GM21515 (cell line): ENCODE data around the gene TRAF4.
"Not testable (repeated sequence)": the region's sequence is repeated elsewhere in the genome, so short reads cannot be mapped to it uniquely, and the experiment has no call there.

Source experiments
- ATAC-seq: cut with Tn5 transposase; IDR thresholded peaks from one replicate; pipeline ENCODE4 v1.9.1; 2021; ENCODE audit not compliant: unreplicated experiment

The TRAF4 gene

GRCh38 chr17:28728364-28729200 is 15.2 kb upstream of the TRAF4 start, which contains the start of gene NEK8:
Gene NEK8 (plus strand): TSS chr17:28728788. CDS start chr17:28728814, 26 bp downstream.
- ATAC-seq: peak; percentile 37

GRCh38 chr17:28729950-28730330 is 13.9 kb upstream of the TRAF4 start:
- ATAC-seq: no peak

- ATAC-seq: no peak
Measured at GRCh38 chr17:28733346-28733745, 10.5 kb upstream of the TRAF4 start.

- ATAC-seq: no peak
Measured at GRCh38 chr17:28734712-28735241, 9.0 kb upstream of the TRAF4 start.

- no peak for ATAC-seq
Measured at GRCh38 chr17:28735242-28735722, 8.5 kb upstream of the TRAF4 start.

- ATAC-seq: not testable (repeated sequence)
Measured at GRCh38 chr17:28735913-28736769, 7.7 kb upstream of the TRAF4 start.

GRCh38 chr17:28737316-28737715 is 6.5 kb upstream of the TRAF4 start:
- no peak for ATAC-seq

GRCh38 chr17:28737770-28738679 is 5.8 kb upstream of the TRAF4 start:
- ATAC-seq: peak; percentile 57

GRCh38 chr17:28738680-28739384 is 5.0 kb upstream of the TRAF4 start:
- no peak for ATAC-seq

- ATAC-seq: no peak
Measured at GRCh38 chr17:28740406-28741357, 3.1 kb upstream of the TRAF4 start.

- no peak for ATAC-seq
Measured at GRCh38 chr17:28741358-28742349, 2.2 kb upstream of the TRAF4 start.

- peak; percentile 21 for ATAC-seq
Measured at GRCh38 chr17:28744104-28744971, 527 bp downstream of the TRAF4 start.

- ATAC-seq: no peak
Measured at GRCh38 chr17:28744972-28745785, 1.4 kb downstream of the TRAF4 start.

- ATAC-seq: no peak
Measured at GRCh38 chr17:28745786-28746411, 2.1 kb downstream of the TRAF4 start.

- no peak for ATAC-seq
Measured at GRCh38 chr17:28746611-28747050, 2.8 kb downstream of the TRAF4 start.
